ENCODE results near the gene GDPD5.
"Not testable (repeated sequence)": the region's sequence is repeated elsewhere in the genome, so short reads cannot be mapped to it uniquely, and the experiment has no call there.

The GDPD5 gene

GRCh38 chr11:75430714-75431532 is 94.8 kb downstream of the GDPD5 start:
- DNase-seq = no peak

- DNase-seq = peak in 18 of 51 donors; percentile 6 to 59 (median 40)
Observed at GRCh38 chr11:75429902-75430713, 95.6 kb downstream of the GDPD5 start.

- DNase-seq = no peak
Observed at GRCh38 chr11:75429641-75429901, 96.2 kb downstream of the GDPD5 start.

DNA sequence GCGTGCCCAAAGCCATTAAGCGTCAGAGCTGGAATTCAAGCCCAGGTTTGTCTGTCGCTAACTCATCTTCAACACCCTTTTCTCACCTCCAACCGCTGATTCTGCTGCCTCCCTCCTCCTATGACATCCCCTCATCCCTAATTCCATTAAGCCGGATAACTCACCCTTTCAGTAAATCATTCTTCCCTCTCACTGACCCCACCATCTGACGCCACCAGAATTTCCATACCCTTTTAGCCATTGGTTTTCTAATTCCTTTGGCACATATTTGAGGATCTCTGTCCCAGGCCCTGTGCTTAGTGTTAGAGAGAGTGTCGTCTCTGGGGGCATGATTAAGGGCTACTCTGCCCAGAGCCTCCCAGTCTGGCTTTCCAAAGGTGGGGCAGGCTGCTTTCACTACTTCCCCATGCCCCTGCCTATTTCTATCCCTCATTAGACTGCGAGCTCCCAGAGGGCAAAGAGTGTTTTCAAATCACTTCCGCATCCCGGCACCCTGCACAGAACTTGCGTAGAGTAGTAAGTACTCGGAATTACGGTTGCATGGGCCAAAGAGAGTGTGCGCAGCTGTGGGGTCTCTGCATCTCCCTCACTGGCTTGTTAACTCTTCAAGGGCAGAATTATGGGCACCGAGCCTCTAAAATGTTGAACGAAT is 96.6 kb downstream of the GDPD5 start:
- DNase-seq = no peak

GRCh38 chr11:75428281-75428724 is 97.4 kb downstream of the GDPD5 start:
- DNase-seq = peak in 49 of 51 donors; percentile 9 to 95 (median 72)

GRCh38 chr11:75427181-75427580 is 98.6 kb downstream of the GDPD5 start:
- DNase-seq = no peak

DNA sequence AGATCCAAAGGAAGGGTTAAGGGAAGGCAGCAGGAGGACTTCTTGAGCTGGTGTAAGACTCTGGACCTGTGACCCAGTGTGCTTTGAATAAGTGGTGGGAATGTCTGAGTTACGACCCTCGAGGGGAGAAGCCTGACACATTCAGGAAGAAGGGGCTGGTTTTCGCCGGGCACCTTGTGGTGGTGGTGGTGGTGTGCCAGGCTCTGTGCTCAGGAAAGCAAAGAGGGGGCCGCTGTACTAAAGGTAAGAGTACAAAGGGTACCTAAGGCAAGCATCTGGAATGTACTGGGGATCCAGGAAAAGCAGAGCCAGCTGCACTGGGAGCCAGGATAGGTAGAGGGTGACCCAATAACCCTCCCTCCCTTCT is 99.0 kb downstream of the GDPD5 start:
- no peak for DNase-seq

- DNase-seq = no peak
Observed at GRCh38 chr11:75425422-75425821, 100.3 kb downstream of the GDPD5 start.

DNA sequence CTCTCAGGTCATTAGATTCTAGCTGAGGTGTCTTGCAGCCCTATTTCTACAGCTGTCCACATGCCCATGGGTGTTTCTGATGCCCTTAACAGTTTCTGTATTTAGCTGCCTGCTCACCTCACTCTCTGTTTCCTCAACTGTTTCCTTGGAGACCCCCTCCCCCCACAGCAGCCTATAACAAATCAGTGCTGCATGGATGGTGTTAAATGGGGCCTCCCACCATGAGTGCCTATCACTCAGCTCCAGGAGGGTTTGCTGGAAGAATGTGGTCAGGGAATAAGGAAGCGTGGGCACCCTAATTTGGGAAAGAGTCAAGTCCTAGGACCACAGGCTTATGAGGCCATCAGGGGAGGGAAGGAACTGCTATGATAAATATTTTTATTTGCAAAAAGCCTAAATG is 101.3 kb downstream of the GDPD5 start:
- DNase-seq = no peak

DNA sequence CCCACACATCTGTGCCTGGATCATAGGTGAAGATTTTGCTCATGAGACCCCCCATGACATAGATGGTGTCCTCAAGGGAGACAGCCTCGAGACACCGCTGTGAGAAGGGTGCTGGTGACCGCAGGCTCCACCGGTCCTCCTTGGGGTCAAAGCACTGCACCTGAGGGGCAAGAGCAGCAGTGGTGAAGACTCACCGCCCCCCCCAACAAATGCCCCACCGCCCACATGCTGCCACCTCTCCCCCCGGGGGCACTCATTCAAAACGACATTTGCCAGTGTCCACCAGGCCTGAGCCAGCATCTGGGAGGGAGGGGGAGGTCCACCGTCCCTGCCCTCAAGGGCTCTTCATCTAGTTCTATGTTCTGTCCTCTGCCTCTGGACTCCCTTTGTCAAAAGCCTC is 102.0 kb downstream of the GDPD5 start:
- no peak for DNase-seq

GRCh38 chr11:75422248-75423231 is 103.2 kb downstream of the GDPD5 start:
- DNase-seq = no peak

- no peak for DNase-seq
Observed at GRCh38 chr11:75421902-75422247, 103.9 kb downstream of the GDPD5 start.

DNA sequence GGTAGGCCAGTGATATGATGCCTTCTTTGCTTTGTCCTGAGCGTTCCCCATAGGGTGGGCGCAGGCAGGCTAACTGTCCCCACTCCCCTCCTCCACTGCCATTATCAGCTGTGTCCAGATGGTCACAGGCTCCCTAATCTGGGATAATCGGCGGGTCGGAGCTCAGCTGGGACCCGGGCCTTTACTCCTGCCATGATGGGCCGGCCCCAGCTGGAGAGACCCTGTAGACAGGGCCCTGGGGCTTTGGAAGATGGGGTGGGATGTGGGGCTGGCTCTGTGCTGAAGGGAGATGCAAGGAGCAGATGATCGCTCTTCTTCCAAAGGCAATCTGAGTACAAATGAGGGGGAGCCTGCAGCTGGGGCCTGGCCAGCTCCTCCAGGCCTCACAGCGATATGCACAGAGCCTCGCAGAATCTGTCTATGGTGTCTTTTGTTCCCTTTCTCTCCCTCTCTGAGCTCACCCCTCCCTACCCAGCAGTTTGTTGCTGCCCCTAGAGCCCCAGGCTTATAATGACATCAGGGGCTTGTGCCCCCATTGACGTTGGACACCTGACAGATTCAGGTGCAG is 104.6 kb downstream of the GDPD5 start:
- peak in 23 of 51 donors; percentile 13 to 71 (median 31) for DNase-seq

- no peak for DNase-seq
Observed at GRCh38 chr11:75420224-75421034, 105.3 kb downstream of the GDPD5 start.

GRCh38 chr11:75413864-75414263 is 111.9 kb downstream of the GDPD5 start:
- no peak for DNase-seq

DNA sequence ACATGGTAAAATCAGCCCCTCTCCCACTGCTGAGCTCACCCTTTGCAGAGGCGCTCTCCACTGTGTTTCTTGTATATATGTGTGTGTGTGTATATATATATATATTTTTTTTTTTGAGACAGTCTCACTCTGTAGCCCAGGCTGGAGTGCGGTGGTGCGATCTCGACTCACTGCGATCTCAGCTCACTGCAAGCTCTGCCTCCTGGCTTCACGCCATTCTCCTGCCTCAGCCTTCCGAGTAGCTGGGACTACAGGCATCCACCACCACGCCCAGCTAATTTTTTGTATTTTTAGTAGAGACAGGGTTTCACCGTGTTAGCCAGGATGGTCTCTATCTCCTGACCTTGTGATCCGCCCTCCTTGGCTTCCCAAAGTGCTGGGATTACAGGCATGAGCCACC is 112.6 kb downstream of the GDPD5 start:
- not testable (repeated sequence) for DNase-seq

DNA sequence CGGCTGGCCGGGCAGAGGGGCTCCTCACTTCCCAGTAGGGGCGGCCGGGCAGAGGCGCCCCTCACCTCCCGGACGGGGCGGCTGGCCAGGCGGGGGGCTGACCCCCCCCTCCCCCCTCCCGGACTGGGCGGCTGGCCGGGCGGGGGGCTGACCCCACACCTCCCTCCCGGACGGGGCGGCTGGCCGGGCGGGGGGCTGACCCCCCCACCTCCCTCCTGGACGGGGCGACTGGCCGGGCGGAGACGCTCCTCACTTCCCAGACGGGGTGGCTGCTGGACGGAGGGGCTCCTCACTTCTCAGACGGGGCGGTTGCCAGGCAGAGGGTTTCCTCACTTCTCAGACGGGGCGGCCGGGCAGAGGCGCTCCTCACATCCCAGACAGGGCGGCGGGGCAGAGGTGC is 115.8 kb downstream of the GDPD5 start:
- not testable (repeated sequence) for DNase-seq

DNA sequence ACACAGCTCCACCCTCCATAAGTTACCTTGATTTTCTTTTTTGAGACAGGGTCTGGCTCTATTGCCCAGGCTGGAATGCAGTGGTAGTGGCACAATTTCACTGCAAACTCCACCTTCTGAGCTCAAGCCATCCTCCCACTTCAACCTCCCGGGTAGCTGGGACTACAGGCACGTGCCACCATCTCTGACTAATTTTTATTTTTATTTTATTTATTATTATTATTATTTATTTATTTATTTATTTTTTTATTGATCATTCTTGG is 116.9 kb downstream of the GDPD5 start:
- DNase-seq = no peak

DNA sequence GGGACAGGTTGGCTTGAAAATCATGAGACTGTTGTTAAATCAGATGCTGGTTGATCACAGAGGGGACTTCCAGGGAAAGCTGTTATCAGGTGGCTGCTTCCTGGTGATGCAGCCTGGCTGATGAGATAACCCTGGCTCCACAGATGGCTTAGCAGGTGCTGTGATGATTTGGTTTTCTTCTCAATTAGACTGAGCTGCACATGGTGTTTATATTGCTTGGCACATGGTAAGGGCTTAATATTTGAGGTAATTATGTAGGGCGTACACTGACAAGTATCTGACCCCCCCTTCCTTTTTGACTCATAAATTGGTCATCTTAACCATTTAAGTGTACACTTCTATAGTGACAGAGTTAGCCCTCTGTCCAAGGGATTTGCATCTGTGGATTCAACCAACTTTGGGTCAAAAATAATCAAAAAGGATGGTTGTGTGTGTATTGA is 119.4 kb downstream of the GDPD5 start:
- DNase-seq = no peak

- no peak for DNase-seq
Observed at GRCh38 chr11:75403983-75404658, 121.6 kb downstream of the GDPD5 start.
